ENCODE measurements around the gene TDRD12. TPM values are rescaled to one million over a fixed set of nuclear protein-coding genes. Genes with fewer than 3 reads are reported as not detected.
"Not testable (repeated sequence)": the region's sequence is repeated elsewhere in the genome, so short reads cannot be mapped to it uniquely, and the experiment has no call there.

The TDRD12 gene
- total RNA-seq, 4 donors from 2014 or later: 2.0 to 5.7 TPM; not detected in 2

- intact Hi-C loops (cut with DNase I; ENCODE audit: low total_unique reads): no loop called here
- no peak for DNase-seq
- H3K4me3 ChIP-seq: no peak overlapping the region
- no peak overlapping the region for H3K27ac ChIP-seq
- H3K9me3 ChIP-seq: no peaks in the 10 kb centered on the region
- no peaks in the 10 kb centered on the region for H3K27me3 ChIP-seq
- no peaks in the 10 kb centered on the region for H3K4me1 ChIP-seq
- no peaks in the 10 kb centered on the region for H3K36me3 ChIP-seq
- TF ChIP-seq CTCF (IDR thresholded peaks at IDR 0.05) (no peak), POLR2A (IDR thresholded peaks at IDR 0.05) (no peak)
These were observed 23.5 kb downstream of the TDRD12 start for GRCh38 chr19:32743021-32743420.

- Histone ChIP-seq H3K27me3 (no peaks in the 10 kb centered on the region), H3K27ac (no peak overlapping the region), H3K4me1 (no peaks in the 10 kb centered on the region), H3K9me3 (no peaks in the 10 kb centered on the region), H3K4me3 (no peak overlapping the region), H3K36me3 (no peaks in the 10 kb centered on the region)
- no peak for DNase-seq
- intact Hi-C loops (cut with DNase I; ENCODE audit: low total_unique reads): no loop called here
- TF ChIP-seq CTCF (IDR thresholded peaks at IDR 0.05): no peak
- TF ChIP-seq POLR2A (IDR thresholded peaks at IDR 0.05): no peak
These were observed 23.9 kb downstream of the TDRD12 start for GRCh38 chr19:32743447-32743846.

GRCh38 chr19:32744555-32745325 is 25.2 kb downstream of the TDRD12 start:
- TF ChIP-seq POLR2A (IDR thresholded peaks at IDR 0.05) (no peak), CTCF (IDR thresholded peaks at IDR 0.05) (no peak)

GRCh38 chr19:32745594-32746251 is 26.2 kb downstream of the TDRD12 start:
- H3K27me3 ChIP-seq; H3K9me3 ChIP-seq; H3K4me3 ChIP-seq; H3K4me1 ChIP-seq; intact Hi-C loops (cut with DNase I; ENCODE audit: low total_unique reads); H3K36me3 ChIP-seq; H3K27ac ChIP-seq; DNase-seq: not testable (repeated sequence)

More at GRCh38 chr19:32744555-32745325, 25.2 kb downstream of the TDRD12 start:
- no peaks in the 10 kb centered on the region for H3K9me3 ChIP-seq
- no peaks in the 10 kb centered on the region for H3K36me3 ChIP-seq
- intact Hi-C loops (cut with DNase I; ENCODE audit: low total_unique reads): no loop called here
- H3K27me3 ChIP-seq: no peaks in the 10 kb centered on the region
- H3K4me3 ChIP-seq: no peak overlapping the region
- DNase-seq: no peak
- H3K27ac ChIP-seq: no peak overlapping the region
- H3K4me1 ChIP-seq: no peaks in the 10 kb centered on the region

- DNase-seq; intact Hi-C loops (cut with DNase I; ENCODE audit: low total_unique reads): not testable (repeated sequence)
These were observed 27.1 kb downstream of the TDRD12 start for GRCh38 chr19:32746631-32747196.

GRCh38 chr19:32748497-32748896 is 28.9 kb downstream of the TDRD12 start:
- Histone ChIP-seq H3K27ac (no peak overlapping the region), H3K27me3 (no peaks in the 10 kb centered on the region), H3K4me3 (no peak overlapping the region), H3K36me3 (no peaks in the 10 kb centered on the region), H3K9me3 (no peaks in the 10 kb centered on the region), H3K4me1 (no peaks in the 10 kb centered on the region)
- TF ChIP-seq POLR2A (IDR thresholded peaks at IDR 0.05) (no peak), CTCF (IDR thresholded peaks at IDR 0.05) (no peak)
- DNase-seq: no peak
- intact Hi-C loops (cut with DNase I; ENCODE audit: low total_unique reads): no loop called here

More at GRCh38 chr19:32746631-32747196, 27.1 kb downstream of the TDRD12 start:
- H3K4me3 ChIP-seq, H3K36me3 ChIP-seq, H3K4me1 ChIP-seq, H3K27me3 ChIP-seq, H3K27ac ChIP-seq, H3K9me3 ChIP-seq: not testable (repeated sequence)
